Spleen (tissue), 7 donors: ENCODE measurements around the gene AGRN.

Experiments
- CTCF ChIP-seq, 11 experiments: fragments of 200-600 bp in 7 of 11; fragments of 450-650 bp in 4 of 11; sonication (generic) in 4 of 11; IDR thresholded peaks in 8 of 11; conservative IDR thresholded peaks in 3 of 11; 1 replicate in 7 of 11; 2 replicates in 4 of 11; pipeline versions ENCODE4 v1.4.0 to v1.8.0; 2016 to 2021; ENCODE audit warnings: antibody characterized with exemption in 11 of 11, inconsistent platforms in 4 of 11, mild to moderate bottlenecking in 1 of 11
- POLR2A ChIP-seq, 3 donors: fragments of 450-650 bp; IDR thresholded peaks; one replicate each; pipeline ENCODE4 v1.5.1; 2017; ENCODE audit warnings: antibody characterized with exemption in 3 of 3, mild to moderate bottlenecking in 1 of 3
- donor health status: DM: no; HTN: no; CAD: no; lungs with moderate emphysema.
- donor health status: DM: no; HTN: no; CAD: no.
- donor health status: DM: no; HTN: no; CAD: no.

GRCh38 chr1:980137-980571 is 39.8 kb upstream of the AGRN start:
- TF ChIP-seq CTCF (IDR thresholded peaks at IDR 0.05 in 8 of 11, conservative IDR thresholded peaks at IDR 0.05 in 3 of 11) (no peak), POLR2A (IDR thresholded peaks at IDR 0.05) (no peak)
